GM10248 (cell line): Measurements from ENCODE around the gene SCTR.

Source experiments
- CTCF ChIA-PET: fragments of 300-600 bp; sonication (Branson Sonifier 250); formaldehyde crosslinking; extraction: SDS; loops from one replicate; lab custom pipeline; 2021; ENCODE audit warnings: antibody characterized with exemption; lab: Yijun Ruan, JAX
- POLR2A ChIA-PET: fragments of 350-650 bp; sonication (Branson Sonifier 250); formaldehyde crosslinking; extraction: SDS; loops from one replicate; lab custom pipeline; 2020; ENCODE audit warnings: antibody characterized with exemption; lab: Yijun Ruan, JAX
- DNase-seq: peaks from one replicate; pipeline ENCODE4 v3.0.0; 2012; ENCODE audit errors: extremely low spot score
- TF ChIP-seq, protein P1 (sequence below): IDR thresholded peaks from 2 replicates; pipeline ENCODE4 v1.5.1; 2012; ENCODE audit warnings: mild to moderate bottlenecking, low read depth; ENCODE audit errors: extremely low read depth, missing control alignments, control extremely low read depth

The SCTR gene

GRCh38 chr2:119468154-119468955, 55.9 kb downstream of the SCTR start:
- TF ChIP-seq, protein P1, sequence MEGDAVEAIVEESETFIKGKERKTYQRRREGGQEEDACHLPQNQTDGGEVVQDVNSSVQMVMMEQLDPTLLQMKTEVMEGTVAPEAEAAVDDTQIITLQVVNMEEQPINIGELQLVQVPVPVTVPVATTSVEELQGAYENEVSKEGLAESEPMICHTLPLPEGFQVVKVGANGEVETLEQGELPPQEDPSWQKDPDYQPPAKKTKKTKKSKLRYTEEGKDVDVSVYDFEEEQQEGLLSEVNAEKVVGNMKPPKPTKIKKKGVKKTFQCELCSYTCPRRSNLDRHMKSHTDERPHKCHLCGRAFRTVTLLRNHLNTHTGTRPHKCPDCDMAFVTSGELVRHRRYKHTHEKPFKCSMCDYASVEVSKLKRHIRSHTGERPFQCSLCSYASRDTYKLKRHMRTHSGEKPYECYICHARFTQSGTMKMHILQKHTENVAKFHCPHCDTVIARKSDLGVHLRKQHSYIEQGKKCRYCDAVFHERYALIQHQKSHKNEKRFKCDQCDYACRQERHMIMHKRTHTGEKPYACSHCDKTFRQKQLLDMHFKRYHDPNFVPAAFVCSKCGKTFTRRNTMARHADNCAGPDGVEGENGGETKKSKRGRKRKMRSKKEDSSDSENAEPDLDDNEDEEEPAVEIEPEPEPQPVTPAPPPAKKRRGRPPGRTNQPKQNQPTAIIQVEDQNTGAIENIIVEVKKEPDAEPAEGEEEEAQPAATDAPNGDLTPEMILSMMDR: no peak
- DNase-seq: no peak
- POLR2A ChIA-PET: interaction anchor here (1.5 kb wide), 1 partner anchor 101 kb away, joined by 4 read pairs; the partner anchor contains the start of gene DBI
- CTCF ChIA-PET: interaction anchor here (1.6 to 5.9 kb wide), 2 partner anchors 8 to 59 kb away, joined by 4 to 37 read pairs; no protein-coding TSS in a partner anchor

DNA sequence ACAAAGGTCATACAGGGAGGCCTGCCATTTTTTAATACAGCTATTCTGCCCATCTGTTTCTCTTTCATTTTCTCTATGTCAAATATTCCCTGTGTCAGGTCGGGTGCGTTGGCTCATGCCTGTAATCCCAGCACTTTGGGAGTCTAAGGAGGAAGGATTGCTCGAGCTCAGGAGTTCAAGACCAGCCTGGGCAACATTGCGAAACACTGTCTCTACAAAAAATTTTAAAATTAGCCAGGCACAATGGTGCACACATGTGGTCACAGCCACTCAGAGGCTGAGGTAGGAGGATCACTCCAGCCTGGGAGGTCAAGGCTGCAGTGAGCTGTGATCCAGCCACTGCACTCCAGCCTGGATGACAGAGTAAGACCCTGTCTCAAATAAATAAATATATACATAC, 57.9 kb downstream of the SCTR start:
- CTCF ChIA-PET: interaction anchor here (2.0 to 5.9 kb wide), 3 partner anchors 10 to 584 kb away, joined by 5 to 37 read pairs (median 12); no protein-coding TSS in a partner anchor
- POLR2A ChIA-PET: no interaction called here

DNA sequence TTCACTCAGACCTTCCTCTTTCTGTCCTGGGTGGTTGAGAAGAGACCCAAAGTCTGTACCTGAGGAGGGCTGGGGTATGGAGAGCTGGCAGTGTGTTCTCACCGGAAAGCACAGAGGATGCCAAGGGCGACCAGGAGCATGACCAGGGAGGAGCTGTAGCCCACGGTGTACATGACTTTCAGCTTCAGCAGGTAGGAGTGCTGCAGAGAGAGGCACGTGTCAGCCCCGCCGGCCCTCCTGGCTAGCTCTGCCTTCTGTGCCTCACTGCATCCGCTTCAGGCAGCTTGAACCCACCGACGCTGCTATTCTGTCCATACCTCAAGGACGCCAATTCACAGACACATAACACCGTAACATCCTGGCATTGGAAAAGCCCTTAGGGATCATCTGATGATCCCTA, 58.6 kb downstream of the SCTR start:
- ChIA-PET CTCF (interaction anchor here (1.4 to 5.9 kb wide), 4 partner anchors 8 to 584 kb away, joined by 5 to 37 read pairs (median 8); no protein-coding TSS in a partner anchor), POLR2A (no interaction called here)
- TF ChIP-seq, protein P1: no peak
- no peak for DNase-seq

More for the DNA sequence above, 57.9 kb downstream of the SCTR start:
- TF ChIP-seq, protein P1: no peak
- DNase-seq: no peak

GRCh38 chr2:119464981-119465380, 59.3 kb downstream of the SCTR start:
- DNase-seq: no peak
- ChIA-PET CTCF (interaction anchor here (1.4 to 5.9 kb wide), 4 partner anchors 9 to 583 kb away, joined by 5 to 37 read pairs (median 8); no protein-coding TSS in a partner anchor), POLR2A (no interaction called here)
- TF ChIP-seq, protein P1: no peak

DNA sequence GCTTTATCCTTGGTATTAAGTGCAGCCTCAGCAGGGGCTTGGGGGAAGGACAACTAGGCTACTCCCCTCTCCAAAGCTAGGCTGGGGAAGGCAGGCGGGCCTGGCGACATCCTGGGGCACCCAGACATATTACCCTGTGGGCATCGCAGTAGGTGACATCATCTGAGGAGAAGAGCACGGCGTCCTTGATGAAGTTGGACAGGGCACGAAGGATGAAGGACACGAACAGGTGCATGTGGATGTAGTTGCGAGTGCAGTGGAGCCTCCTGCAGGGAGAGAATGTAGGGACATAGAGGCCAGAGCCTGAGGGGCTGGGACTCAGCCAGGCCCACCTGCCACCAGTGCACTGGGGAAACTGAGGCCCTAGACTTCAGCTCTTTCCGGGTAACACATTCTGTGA, 60.3 kb downstream of the SCTR start:
- ChIA-PET CTCF (interaction anchor here (1.4 to 5.9 kb wide), 3 partner anchors 10 to 12 kb away, joined by 4 to 37 read pairs (median 5); no protein-coding TSS in a partner anchor), POLR2A (no interaction called here)
- TF ChIP-seq, protein P1: no peak

DNA sequence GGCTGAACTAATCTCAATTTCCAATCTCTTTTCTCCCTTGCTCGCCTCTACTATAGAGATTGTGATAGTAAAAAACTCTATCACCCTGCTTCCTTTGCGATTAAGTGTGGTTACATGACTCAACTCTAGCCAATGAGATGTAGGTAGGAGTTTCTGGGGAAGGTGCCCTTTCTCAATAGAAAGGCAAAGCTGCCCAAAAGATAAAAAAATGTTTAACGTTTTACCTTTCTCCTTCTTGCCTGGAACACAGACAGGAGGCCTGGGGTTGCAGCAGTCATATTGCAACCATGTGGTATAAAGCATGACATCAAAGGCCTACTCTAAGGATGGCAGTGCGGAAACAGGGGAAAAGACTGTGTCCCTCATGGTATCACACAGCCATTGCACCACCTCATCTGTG, 61.1 kb downstream of the SCTR start:
- ChIA-PET POLR2A (no interaction called here), CTCF (interaction anchor here (1.4 to 5.9 kb wide), 3 partner anchors 11 to 13 kb away, joined by 4 to 37 read pairs (median 5); no protein-coding TSS in a partner anchor)
- DNase-seq: no peak
- TF ChIP-seq, protein P1: no peak

More for the DNA sequence above, 60.3 kb downstream of the SCTR start:
- DNase-seq: no peak
